Left ventricle myocardium inferior (tissue), 1 donor: ENCODE results near the gene SPATA24. TPM values are rescaled to one million over a fixed set of nuclear protein-coding genes. Genes with fewer than 3 reads are reported as not detected.
A peak's percentile ranks its signal among the peaks of the same experiment; 100 is the strongest.

Source experiments
- DNase-seq: peaks from one replicate; pipeline ENCODE4 v3.0.0-alpha.2; 2020
- H3K27ac ChIP-seq: fragments of 200-600 bp; replicated peaks from 2 replicates; pipeline ENCODE4 v1.8.0; 2021
- H3K27me3 ChIP-seq: fragments of 200-600 bp; 2 replicates; pipeline ENCODE4 v1.8.0; 2021; ENCODE audit warnings: low read depth
- H3K36me3 ChIP-seq: fragments of 200-600 bp; 2 replicates; pipeline ENCODE4 v1.8.0; 2021
- H3K4me1 ChIP-seq: fragments of 200-600 bp; 2 replicates; pipeline ENCODE4 v1.8.0; 2021
- H3K4me3 ChIP-seq: fragments of 200-600 bp; 2 replicates; pipeline ENCODE4 v1.8.0; 2021; ENCODE audit warnings: mild to moderate bottlenecking, moderate library complexity
- H3K9me3 ChIP-seq: fragments of 200-600 bp; replicated peaks from 2 replicates; pipeline ENCODE4 v1.8.0; 2021
- intact Hi-C: fragments of 100-400 bp; cut with micrococcal nuclease; formaldehyde crosslinking; loops from one replicate; pipeline ENCODE4 v1.11.0; 2022
- total RNA-seq: library from RNA; stranded (reverse); fragmentation: NEBNext Ultra II Directional; extraction: Animal tissue kit (Norgen Biotek cat#: 25700); gene quantifications from one replicate; pipeline ENCODE4 v1.2.1, GENCODE V29; 2021
- TF ChIP-seq, protein P1 (sequence below): fragments of 200-600 bp; IDR thresholded peaks from 2 replicates; pipeline ENCODE4 v1.8.0; 2021; ENCODE audit warnings: antibody characterized with exemption, mild to moderate bottlenecking, borderline replicate concordance
- donor health status: DM: no; HTN: yes; CAD: no; lungs with severe emphysema.

SPATA24 gene
- total RNA-seq, 1 donor from 2014 or later = 15.7 TPM

DNA sequence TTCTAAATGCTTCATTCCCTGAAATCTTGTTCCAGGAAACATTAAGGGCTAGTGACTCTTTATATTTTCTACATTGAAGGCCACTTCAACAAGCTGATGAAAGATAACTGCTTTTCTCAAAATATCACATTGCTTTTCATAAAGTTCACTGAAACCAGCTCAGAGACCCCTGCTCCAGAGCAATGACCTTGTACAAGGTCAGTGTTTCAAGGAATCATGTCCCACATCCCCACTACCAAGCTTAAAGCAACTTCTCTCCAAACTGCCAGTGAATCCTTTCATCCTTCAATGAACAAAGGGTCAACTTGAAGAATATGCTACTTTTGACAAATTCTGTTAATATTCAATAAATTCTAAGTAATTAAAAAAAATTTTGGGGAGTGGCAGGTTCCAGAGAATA is 12.0 kb upstream of the SPATA24 start:
- Histone ChIP-seq H3K27ac (peak overlapping the region; percentile 91), H3K9me3 (no peaks in the 10 kb centered on the region), H3K4me3 (no peak overlapping the region), H3K36me3 (peaks cover 14% of the 10 kb centered on the region), H3K4me1 (peaks cover 79% of the 10 kb centered on the region), H3K27me3 (no peaks in the 10 kb centered on the region)
- intact Hi-C loops = no loop called here
- DNase-seq = no peak
- TF ChIP-seq, protein P1, sequence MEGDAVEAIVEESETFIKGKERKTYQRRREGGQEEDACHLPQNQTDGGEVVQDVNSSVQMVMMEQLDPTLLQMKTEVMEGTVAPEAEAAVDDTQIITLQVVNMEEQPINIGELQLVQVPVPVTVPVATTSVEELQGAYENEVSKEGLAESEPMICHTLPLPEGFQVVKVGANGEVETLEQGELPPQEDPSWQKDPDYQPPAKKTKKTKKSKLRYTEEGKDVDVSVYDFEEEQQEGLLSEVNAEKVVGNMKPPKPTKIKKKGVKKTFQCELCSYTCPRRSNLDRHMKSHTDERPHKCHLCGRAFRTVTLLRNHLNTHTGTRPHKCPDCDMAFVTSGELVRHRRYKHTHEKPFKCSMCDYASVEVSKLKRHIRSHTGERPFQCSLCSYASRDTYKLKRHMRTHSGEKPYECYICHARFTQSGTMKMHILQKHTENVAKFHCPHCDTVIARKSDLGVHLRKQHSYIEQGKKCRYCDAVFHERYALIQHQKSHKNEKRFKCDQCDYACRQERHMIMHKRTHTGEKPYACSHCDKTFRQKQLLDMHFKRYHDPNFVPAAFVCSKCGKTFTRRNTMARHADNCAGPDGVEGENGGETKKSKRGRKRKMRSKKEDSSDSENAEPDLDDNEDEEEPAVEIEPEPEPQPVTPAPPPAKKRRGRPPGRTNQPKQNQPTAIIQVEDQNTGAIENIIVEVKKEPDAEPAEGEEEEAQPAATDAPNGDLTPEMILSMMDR = no peak

DNA sequence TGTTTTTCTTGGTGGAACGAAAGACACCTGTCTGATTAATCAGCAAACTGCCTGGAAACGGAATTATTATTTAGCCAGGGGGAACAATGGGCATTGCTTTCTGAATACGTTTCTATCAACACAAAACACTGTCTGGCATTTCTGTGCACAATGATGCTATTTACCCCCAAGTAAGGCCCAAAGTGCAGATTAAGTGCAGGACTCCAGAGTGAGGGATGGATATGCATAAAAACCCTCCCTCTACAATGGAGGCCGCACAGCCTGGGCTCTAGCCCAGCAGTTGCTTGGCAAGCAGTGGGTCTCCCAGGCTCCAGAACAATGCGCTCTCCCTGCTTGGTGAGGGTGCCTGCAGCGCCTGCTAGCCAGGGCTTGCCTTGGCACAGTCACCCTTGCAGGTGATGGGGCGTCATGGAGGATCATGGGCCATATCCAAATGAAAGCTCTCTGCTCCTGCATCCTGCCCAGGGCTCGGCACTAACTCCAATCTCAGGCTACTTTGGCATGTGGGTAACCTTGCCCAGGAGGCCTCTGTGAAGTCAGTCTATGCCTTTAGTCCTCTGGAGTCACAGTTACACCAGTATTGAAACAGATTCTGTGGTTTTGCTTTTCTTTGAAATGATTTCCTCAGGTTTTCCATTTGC is 11.5 kb upstream of the SPATA24 start:
- intact Hi-C loops = no loop called here
- Histone ChIP-seq H3K4me3 (no peak overlapping the region), H3K9me3 (no peaks in the 10 kb centered on the region), H3K27ac (peak overlapping the region; percentile 91), H3K36me3 (peaks cover 14% of the 10 kb centered on the region), H3K4me1 (peaks cover 82% of the 10 kb centered on the region), H3K27me3 (no peaks in the 10 kb centered on the region)
- peak; percentile 65 for DNase-seq
- TF ChIP-seq, protein P1 = no peak

DNA sequence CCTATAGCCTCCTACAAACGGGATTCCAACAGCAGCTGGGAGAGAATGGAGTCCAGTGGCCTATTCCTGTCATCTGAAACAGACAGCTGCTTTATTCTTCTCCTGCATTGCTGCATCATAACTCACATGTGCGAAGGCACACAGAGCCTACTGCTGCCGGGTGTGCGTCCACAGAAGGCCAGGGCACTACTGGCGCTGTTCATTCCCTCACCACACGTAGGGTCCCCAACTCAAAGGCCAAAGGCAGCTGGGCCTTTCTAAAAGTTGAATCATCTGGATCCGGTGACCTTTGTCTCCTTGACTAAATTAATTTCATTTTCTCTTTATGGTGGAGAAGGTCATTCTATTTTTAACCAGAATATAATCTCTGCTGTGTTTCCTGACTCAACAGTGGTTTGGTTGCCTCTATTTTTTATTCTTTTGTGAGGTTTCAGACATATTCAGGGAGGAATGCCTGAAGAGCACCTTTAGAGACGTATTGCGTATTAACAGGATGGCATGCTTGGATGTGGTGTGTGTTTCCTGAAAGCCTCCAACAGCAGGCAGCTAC is 10.8 kb upstream of the SPATA24 start:
- DNase-seq = no peak
- intact Hi-C loops = no loop called here
- Histone ChIP-seq H3K27me3 (no peaks in the 10 kb centered on the region), H3K27ac (peak overlapping the region; percentile 91), H3K4me3 (no peak overlapping the region), H3K9me3 (no peaks in the 10 kb centered on the region), H3K4me1 (peaks cover 82% of the 10 kb centered on the region), H3K36me3 (peaks cover 14% of the 10 kb centered on the region)
- TF ChIP-seq, protein P1 = no peak

DNA sequence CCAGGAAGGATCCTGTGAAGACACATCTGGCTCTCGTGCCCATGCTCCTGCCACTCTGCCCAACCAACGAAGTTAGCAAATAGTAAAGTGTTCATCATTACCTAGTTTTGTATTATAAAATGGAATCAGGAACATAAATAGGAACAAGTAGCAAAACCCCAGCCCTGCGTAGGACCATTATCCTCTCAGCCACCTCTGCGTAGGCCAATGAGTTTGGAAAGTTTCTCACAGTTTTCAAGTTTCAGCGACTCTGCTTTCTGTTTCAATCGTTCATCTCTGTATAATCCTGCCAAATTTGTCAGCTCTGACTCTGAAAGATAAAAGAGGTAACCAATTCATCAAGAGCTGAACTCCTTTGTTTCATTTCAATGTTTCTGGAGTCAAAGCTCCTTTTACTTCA is 10.1 kb upstream of the SPATA24 start:
- intact Hi-C loops = no loop called here

DNA sequence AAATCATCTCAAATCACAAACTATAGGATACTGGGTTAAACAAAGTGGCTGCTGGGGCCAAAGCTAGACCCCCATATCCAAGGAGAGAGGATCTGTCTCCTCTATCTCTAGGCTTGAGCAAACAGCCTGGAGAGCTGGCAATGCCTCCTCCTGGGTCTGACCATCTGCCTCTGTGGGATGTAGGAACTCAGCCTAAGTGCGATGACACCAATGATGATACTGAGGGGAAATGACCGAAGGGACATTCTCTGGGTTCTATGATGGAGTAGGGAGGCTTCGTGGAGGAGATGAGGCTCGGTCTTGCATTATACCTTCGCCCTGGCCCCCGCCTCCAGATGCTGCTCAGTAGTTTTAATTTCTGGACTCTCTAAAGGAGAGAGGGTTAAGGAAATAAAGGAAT is 9.3 kb upstream of the SPATA24 start:
- no peak overlapping the region for H3K4me3 ChIP-seq
- H3K27ac ChIP-seq = peak overlapping the region; percentile 91
- H3K36me3 ChIP-seq = peaks cover 14% of the 10 kb centered on the region
- H3K9me3 ChIP-seq = no peaks in the 10 kb centered on the region
- no peaks in the 10 kb centered on the region for H3K27me3 ChIP-seq
- peaks cover 67% of the 10 kb centered on the region for H3K4me1 ChIP-seq
- intact Hi-C loops = no loop called here
- TF ChIP-seq, protein P1 = no peak
- no peak for DNase-seq

More for the DNA sequence above, 10.1 kb upstream of the SPATA24 start:
- Histone ChIP-seq H3K9me3 (no peaks in the 10 kb centered on the region), H3K4me1 (peaks cover 75% of the 10 kb centered on the region), H3K27ac (peak overlapping the region; percentile 91), H3K4me3 (no peak overlapping the region), H3K27me3 (no peaks in the 10 kb centered on the region), H3K36me3 (peaks cover 14% of the 10 kb centered on the region)
- DNase-seq = no peak
- TF ChIP-seq, protein P1 = no peak
